Measurements from ENCODE around the gene ZNF175.

Gene ZNF175

DNA sequence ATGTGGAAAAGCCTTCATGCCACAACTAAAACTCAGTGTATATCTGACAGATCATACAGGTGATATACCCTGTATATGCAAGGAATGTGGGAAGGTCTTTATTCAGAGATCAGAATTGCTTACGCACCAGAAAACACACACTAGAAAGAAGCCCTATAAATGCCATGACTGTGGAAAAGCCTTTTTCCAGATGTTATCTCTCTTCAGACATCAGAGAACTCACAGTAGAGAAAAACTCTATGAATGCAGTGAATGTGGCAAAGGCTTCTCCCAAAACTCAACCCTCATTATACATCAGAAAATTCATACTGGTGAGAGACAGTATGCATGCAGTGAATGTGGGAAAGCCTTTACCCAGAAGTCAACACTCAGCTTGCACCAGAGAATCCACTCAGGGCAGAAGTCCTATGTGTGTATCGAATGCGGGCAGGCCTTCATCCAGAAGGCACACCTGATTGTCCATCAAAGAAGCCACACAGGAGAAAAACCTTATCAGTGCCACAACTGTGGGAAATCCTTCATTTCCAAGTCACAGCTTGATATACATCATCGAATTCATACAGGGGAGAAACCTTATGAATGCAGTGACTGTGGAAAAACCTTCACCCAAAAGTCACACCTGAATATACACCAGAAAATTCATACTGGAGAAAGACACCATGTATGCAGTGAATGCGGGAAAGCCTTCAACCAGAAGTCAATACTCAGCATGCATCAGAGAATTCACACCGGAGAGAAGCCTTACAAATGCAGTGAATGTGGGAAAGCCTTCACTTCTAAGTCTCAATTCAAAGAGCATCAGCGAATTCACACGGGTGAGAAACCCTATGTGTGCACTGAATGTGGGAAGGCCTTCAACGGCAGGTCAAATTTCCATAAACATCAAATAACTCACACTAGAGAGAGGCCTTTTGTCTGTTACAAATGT lies 16.4 kb downstream of the ZNF175 start:
- DNase-seq (ENCODE audit: low read depth, low spot score), result no peak

- no peak for DNase-seq (ENCODE audit: low read depth, low spot score)
Measured at GRCh38 chr19:51589511-51589910, 18.4 kb downstream of the ZNF175 start.

GRCh38 chr19:51590441-51590840 lies 19.4 kb downstream of the ZNF175 start:
- DNase-seq (ENCODE audit: low read depth, low spot score), result no peak

GRCh38 chr19:51592521-51592920 lies 21.4 kb downstream of the ZNF175 start:
- no peak for DNase-seq (ENCODE audit: low read depth, low spot score)

DNA sequence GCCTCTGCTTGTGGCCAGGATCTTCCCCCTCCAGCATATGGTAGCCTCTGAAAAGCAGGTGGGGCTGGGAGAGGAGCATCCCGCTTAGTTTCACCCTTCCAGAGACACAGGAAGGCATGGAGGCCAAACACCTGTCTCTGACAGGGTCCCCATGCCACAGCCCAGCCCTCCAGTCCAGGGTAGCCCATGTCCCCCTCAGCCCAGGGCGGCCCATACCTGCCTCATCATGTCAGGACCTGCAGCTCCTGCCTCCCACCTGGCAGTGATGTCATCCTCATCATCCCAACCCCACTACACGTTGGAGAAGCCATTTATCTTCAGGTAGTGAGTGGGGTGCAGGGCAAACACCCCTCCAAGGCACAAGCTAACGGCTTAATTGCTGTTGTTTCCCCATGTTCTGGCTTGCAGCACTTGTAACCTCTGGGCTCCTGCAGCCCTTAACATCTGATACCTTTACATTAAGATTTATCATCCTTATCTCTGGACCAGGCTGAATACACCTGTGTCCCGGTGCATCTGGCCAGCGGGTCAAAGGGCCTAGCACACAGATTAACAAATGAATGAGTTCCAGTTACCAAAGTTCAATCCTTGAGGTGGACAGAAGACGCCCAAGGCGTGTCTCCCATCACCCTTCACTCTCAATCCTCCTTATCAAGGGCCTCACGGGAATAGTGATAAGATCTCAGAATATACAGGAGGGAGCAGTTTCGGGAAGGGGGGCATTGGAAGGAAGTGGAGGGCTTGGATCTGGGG lies 22.2 kb downstream of the ZNF175 start:
- no peak for DNase-seq (ENCODE audit: low read depth, low spot score)

GRCh38 chr19:51593969-51594773 lies 23.1 kb downstream of the ZNF175 start:
- DNase-seq (ENCODE audit: low read depth, low spot score), result peak; percentile 90

- no peak for DNase-seq (ENCODE audit: low read depth, low spot score)
Measured at GRCh38 chr19:51594774-51595109, 23.7 kb downstream of the ZNF175 start.

DNA sequence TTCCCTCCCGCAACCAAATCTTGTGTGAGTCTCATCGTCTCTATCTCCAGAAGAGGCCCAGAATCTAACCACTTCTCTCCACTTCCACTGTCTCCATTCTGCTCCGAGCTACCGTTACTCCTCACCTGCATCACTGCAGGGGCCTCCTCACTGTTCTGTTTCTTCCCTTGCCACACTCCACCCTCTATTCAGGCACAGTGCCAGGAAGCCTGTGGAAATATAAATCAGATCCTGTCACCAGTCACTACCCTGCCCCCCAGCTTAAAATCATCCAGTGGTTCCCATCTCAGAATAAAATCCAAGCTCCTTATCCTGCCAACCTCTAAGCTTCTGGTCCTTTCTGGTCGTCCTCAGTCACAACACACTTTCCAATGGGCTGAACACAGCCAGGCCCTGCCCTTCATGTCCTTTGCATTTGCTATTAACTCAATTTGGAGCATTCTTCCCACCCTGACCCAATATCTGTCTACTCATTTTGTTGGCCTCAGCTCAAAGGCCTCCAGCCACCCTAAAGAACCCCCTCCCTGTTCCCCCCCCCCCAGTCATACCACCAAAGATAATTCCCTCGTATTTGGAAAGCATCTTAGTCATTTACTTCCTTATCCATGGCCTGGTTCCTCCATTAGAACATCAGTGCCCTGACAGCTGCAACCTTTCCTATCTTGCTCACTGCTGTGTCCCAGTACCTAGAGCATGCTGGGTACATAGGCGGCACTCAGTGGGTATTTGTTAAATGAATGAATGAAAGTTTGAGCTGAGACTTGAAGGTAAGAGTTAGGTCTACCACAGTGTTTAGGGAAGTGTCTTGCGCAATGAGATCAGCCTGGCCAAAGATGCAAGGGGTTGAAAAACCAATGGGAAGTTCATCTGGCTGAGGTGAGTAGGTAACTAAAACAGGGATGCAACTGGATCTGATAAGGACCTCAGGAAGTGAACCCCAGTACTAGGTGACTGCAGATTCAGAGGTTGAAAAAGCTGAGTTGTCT lies 24.4 kb downstream of the ZNF175 start:
- DNase-seq (ENCODE audit: low read depth, low spot score), result no peak

GRCh38 chr19:51598159-51598915 lies 27.3 kb downstream of the ZNF175 start:
- no peak for DNase-seq (ENCODE audit: low read depth, low spot score)

- no peak for DNase-seq (ENCODE audit: low read depth, low spot score)
Measured at GRCh38 chr19:51599084-51599483, 28.0 kb downstream of the ZNF175 start.

DNA sequence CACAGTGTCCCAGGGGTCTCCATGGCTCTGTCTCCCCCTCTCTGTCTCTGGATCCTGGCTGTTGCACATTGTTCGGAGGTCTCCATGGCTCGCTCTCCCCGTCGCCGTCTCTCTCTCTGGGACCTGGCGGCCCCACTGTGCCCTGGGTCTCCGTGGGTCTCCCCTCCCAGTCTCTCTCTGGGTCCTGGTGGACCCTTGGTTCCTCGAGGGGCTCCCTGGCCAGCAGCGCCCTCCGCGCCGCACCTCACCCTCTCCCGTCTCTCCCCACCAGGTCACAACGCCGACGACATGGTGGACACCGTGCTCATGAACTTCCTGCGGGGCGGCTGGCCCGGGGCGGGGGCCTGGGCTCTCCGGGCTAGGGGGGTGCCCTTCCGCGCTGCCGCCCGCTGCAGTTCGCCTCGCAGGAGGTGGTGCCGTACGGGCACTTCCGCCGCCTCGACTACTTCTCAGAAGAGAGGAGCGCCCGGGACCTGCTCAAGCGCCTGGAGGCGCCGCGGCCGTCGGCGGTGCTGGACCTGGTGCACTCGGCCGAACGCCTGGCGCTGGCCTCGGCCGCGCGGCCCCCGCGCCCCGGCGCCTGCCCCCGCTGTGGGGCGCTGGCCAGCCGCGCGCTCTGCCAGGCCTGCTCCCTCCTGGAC lies 30.0 kb downstream of the ZNF175 start:
- DNase-seq (ENCODE audit: low read depth, low spot score), result no peak

GRCh38 chr19:51602189-51602854 lies 31.2 kb downstream of the ZNF175 start:
- no peak for DNase-seq (ENCODE audit: low read depth, low spot score)

GRCh38 chr19:51607077-51607476 lies 36.0 kb downstream of the ZNF175 start:
- DNase-seq (ENCODE audit: low read depth, low spot score), result no peak

DNA sequence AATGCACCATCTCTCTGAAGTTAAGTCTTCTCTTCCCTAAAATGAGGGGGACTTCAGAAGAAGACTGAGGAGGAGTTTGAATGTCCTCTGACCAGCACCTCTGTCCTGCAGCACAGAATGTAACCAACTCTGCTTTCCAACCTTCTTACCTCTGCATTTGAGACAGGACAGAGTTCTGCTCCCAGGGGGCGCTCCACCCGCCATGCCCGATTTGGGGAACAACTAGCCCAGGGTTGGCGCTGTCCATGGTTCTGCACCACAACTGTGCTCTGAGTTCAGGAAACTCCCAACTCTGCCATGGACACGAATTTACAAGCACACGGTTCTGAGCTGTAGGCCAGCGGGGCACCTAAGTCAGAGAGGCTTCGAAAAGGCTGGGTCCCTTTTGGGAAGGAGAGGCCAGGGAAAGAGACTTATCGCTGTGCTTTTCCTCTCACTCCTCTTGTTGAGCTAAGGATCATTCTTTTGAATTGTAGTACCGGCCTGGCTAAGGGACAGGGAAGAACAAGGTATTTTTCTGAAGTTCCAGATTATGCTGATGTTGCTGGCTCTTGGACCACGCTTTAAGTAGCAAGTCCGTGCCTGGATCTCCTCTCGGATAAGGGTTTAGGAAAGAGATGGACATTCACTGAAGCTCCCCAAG lies 37.0 kb downstream of the ZNF175 start:
- peak; percentile 67 for DNase-seq (ENCODE audit: low read depth, low spot score)

- DNase-seq (ENCODE audit: low read depth, low spot score), result no peak
Measured at GRCh38 chr19:51610576-51610975, 39.5 kb downstream of the ZNF175 start.

DNA sequence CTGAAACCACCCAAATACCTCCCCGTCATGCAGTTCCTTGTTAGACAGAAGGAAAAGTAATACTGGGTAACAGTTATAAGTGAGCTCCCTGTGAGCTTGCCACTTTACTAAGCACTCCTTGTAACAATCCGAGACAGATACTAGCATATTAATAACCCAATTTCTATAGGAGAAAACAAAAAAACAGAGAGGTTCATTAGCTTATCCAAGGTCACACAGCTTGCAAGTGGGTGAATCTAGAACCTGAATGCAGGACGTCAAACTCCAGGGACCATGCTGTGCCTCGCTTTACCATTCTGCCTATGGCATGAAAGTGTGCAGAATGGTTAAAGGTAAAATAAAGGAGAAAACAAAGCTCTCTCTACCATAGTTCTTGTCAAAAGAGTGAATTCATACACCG lies 43.7 kb downstream of the ZNF175 start:
- no peak for DNase-seq (ENCODE audit: low read depth, low spot score)

DNA sequence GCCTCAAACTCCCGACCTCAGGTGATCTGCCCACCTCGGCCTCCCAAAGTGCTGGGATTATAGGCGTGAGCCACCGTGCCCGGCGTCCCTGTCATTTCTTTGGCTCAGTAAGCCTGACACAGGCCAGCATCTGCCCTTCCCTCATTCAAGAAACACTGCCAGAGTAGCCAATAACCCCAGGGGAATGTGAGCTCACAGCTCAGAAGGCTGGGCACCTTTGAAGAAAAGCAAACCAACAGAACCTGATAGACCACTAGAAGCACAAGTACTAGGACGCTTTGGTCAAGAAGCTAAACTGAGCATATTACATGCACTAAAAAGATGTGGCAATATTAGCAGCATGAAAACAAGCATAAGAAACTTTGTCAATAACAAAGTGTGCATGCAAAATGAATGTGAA lies 44.9 kb downstream of the ZNF175 start:
- no peak for DNase-seq (ENCODE audit: low read depth, low spot score)

DNA sequence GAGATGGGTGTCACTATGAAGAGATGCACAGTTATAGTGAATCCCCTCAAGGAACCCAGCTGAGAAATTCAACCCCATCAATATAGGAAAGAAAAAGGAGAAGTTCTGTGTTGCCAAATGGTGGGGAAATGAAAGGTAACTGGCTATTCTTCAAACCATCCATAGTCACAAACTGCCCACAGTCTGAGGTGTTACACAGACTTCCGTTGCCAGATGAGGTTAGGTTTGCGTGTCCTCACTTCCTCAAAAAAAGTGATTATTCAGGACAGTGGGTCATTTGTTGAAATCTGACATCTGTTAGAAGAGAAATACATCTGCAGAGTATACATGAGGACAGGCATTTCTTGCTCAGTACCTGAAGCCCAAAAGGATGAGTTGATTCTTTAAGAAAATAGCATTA lies 50.1 kb downstream of the ZNF175 start:
- no peak for DNase-seq (ENCODE audit: low read depth, low spot score)

GRCh38 chr19:51626675-51627074 lies 55.6 kb downstream of the ZNF175 start:
- no peak for DNase-seq (ENCODE audit: low read depth, low spot score)
